Measurements from ENCODE around the gene GRID2.

DNA sequence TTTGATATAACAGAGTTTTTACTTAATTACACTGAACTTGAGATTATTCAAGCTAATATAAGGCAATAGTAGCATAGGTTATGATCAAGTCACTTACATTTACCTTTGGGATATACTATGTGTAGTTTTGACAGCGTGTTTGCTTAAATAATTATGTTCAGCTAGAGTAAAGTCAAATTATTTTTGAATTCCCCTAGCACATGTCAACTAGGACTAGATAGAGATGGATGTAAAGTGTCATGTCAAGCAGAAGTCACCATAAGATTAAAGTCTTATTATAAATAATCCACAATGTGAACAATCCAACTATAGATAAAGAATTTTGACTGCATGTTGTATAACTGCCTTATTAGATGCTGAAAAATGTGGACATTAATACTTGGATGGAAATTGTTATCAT, 665.2 kb downstream of the GRID2 start:
- no peak for TF ChIP-seq POLR2A (IDR thresholded peaks at IDR 0.05)
- TF ChIP-seq, protein P1, sequence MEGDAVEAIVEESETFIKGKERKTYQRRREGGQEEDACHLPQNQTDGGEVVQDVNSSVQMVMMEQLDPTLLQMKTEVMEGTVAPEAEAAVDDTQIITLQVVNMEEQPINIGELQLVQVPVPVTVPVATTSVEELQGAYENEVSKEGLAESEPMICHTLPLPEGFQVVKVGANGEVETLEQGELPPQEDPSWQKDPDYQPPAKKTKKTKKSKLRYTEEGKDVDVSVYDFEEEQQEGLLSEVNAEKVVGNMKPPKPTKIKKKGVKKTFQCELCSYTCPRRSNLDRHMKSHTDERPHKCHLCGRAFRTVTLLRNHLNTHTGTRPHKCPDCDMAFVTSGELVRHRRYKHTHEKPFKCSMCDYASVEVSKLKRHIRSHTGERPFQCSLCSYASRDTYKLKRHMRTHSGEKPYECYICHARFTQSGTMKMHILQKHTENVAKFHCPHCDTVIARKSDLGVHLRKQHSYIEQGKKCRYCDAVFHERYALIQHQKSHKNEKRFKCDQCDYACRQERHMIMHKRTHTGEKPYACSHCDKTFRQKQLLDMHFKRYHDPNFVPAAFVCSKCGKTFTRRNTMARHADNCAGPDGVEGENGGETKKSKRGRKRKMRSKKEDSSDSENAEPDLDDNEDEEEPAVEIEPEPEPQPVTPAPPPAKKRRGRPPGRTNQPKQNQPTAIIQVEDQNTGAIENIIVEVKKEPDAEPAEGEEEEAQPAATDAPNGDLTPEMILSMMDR (IDR thresholded peaks at IDR 0.05): no peak
